SK-N-SH treated with all-trans-retinoic acid at 6 μM for 48 hours (cell line): ENCODE results near the gene IKZF1.

Source experiments
- ATAC-seq: fragments of 200-7000 bp; cut with Tn5 transposase; 3 replicates; pipeline ENCODE4 v1.9.1; 2020; ENCODE audit warnings: mild to moderate bottlenecking, moderate library complexity
- ARNTL ChIP-seq: fragments of 450-650 bp; formaldehyde crosslinking; IDR thresholded peaks from 2 replicates; pipeline ENCODE4 v1.5.0; 2020; ENCODE audit warnings: low read depth, mild to moderate bottlenecking, moderate library complexity, borderline replicate concordance
- BACH2 ChIP-seq: fragments of 250-450 bp; sonication (Bioruptor Pico); IDR thresholded peaks from 2 replicates; pipeline ENCODE4 v1.9.0; 2021; ENCODE audit warnings: mild to moderate bottlenecking, borderline replicate concordance
- CREB5 ChIP-seq: fragments of 250-450 bp; sonication (Bioruptor Pico); IDR thresholded peaks from 2 replicates; pipeline ENCODE4 v1.5.1; 2020; ENCODE audit warnings: low read depth, mild to moderate bottlenecking, moderate library complexity
- CSDC2 ChIP-seq: fragments of 250-450 bp; sonication (Bioruptor Pico); IDR thresholded peaks from 2 replicates; pipeline ENCODE4 v1.5.0; 2020; ENCODE audit warnings: mild to moderate bottlenecking, moderate library complexity
- CSRNP3 ChIP-seq: fragments of 250-450 bp; sonication (Bioruptor Pico); IDR thresholded peaks from 2 replicates; pipeline ENCODE4 v1.5.1; 2021; ENCODE audit warnings: mild to moderate bottlenecking, moderate library complexity
- ESRRG ChIP-seq: fragments of 250-450 bp; sonication (Bioruptor Pico); IDR thresholded peaks from 2 replicates; pipeline ENCODE4 v1.6.1; 2021; ENCODE audit warnings: mild to moderate bottlenecking
- GLIS3 ChIP-seq: fragments of 250-450 bp; sonication (Bioruptor Pico); IDR thresholded peaks from 2 replicates; pipeline ENCODE4 v1.5.0; 2020; ENCODE audit warnings: mild to moderate bottlenecking, moderate library complexity
- ISL1 ChIP-seq: fragments of 250-450 bp; sonication (Bioruptor Pico); IDR thresholded peaks from 2 replicates; pipeline ENCODE4 v2.1.2; 2022; ENCODE audit warnings: mild to moderate bottlenecking, moderate library complexity
- OSR1 ChIP-seq: fragments of 250-450 bp; sonication (Bioruptor Pico); IDR thresholded peaks from 2 replicates; pipeline ENCODE4 v1.8.0; 2022; ENCODE audit warnings: moderate library complexity, mild to moderate bottlenecking, inconsistent platforms
- PPARA ChIP-seq: fragments of 250-450 bp; sonication (Bioruptor Pico); IDR thresholded peaks from 2 replicates; pipeline ENCODE4 v1.5.0; 2020; ENCODE audit warnings: mild to moderate bottlenecking, borderline replicate concordance
- RARB ChIP-seq: fragments of 250-450 bp; sonication (Bioruptor Pico); IDR thresholded peaks from 2 replicates; pipeline ENCODE4 v1.8.0; 2021; ENCODE audit warnings: mild to moderate bottlenecking, moderate library complexity
- SNAI2 ChIP-seq: fragments of 250-450 bp; sonication (Bioruptor Pico); IDR thresholded peaks from 2 replicates; pipeline ENCODE4 v1.5.0; 2020; ENCODE audit warnings: mild to moderate bottlenecking, moderate library complexity
- TCF4 ChIP-seq: fragments of 250-450 bp; sonication (Bioruptor Pico); IDR thresholded peaks from 2 replicates; pipeline ENCODE4 v1.8.0; 2021; ENCODE audit warnings: mild to moderate bottlenecking, moderate library complexity, borderline replicate concordance
- ZC3H10 ChIP-seq: fragments of 250-450 bp; sonication (Bioruptor Pico); IDR thresholded peaks from 2 replicates; pipeline ENCODE4 v1.5.1; 2021; ENCODE audit warnings: mild to moderate bottlenecking, moderate library complexity
- ZFP3 ChIP-seq: fragments of 250-450 bp; sonication (Bioruptor Pico); IDR thresholded peaks from 2 replicates; pipeline ENCODE4 v1.5.0; 2020; ENCODE audit warnings: mild to moderate bottlenecking, moderate library complexity
- ZFP30 ChIP-seq: fragments of 450-650 bp; formaldehyde crosslinking; IDR thresholded peaks from 2 replicates; pipeline ENCODE4 v1.5.0; 2022; ENCODE audit warnings: mild to moderate bottlenecking, moderate library complexity
- ZNF565 ChIP-seq: fragments of 450-650 bp; formaldehyde crosslinking; conservative IDR thresholded peaks from 2 replicates; pipeline ENCODE4 v1.5.0; 2020; ENCODE audit warnings: low read depth, mild to moderate bottlenecking, moderate library complexity
- ZNF70 ChIP-seq: fragments of 450-650 bp; formaldehyde crosslinking; IDR thresholded peaks from 2 replicates; pipeline ENCODE4 v1.5.0; 2020; ENCODE audit warnings: mild to moderate bottlenecking, moderate library complexity
- ZNF8 ChIP-seq: fragments of 450-650 bp; formaldehyde crosslinking; IDR thresholded peaks from 2 replicates; pipeline ENCODE4 v1.5.0; 2020; ENCODE audit warnings: mild to moderate bottlenecking, moderate library complexity
- TF ChIP-seq, protein P1 (sequence below): fragments of 250-450 bp; sonication (Bioruptor Pico); IDR thresholded peaks from 2 replicates; pipeline ENCODE4 v1.8.0; 2020; ENCODE audit warnings: mild to moderate bottlenecking, moderate library complexity, borderline replicate concordance
- TF ChIP-seq, protein P2 (sequence below): fragments of 250-450 bp; sonication (Bioruptor Pico); IDR thresholded peaks from 2 replicates; pipeline ENCODE4 v1.5.0; 2020; ENCODE audit warnings: mild to moderate bottlenecking, moderate library complexity
- TF ChIP-seq, protein P3 (sequence below): fragments of 250-450 bp; sonication (Bioruptor Pico); IDR thresholded peaks from 2 replicates; pipeline ENCODE4 v1.8.0; 2021; ENCODE audit warnings: low read depth, mild to moderate bottlenecking, moderate library complexity, borderline replicate concordance

IKZF1 gene

DNA sequence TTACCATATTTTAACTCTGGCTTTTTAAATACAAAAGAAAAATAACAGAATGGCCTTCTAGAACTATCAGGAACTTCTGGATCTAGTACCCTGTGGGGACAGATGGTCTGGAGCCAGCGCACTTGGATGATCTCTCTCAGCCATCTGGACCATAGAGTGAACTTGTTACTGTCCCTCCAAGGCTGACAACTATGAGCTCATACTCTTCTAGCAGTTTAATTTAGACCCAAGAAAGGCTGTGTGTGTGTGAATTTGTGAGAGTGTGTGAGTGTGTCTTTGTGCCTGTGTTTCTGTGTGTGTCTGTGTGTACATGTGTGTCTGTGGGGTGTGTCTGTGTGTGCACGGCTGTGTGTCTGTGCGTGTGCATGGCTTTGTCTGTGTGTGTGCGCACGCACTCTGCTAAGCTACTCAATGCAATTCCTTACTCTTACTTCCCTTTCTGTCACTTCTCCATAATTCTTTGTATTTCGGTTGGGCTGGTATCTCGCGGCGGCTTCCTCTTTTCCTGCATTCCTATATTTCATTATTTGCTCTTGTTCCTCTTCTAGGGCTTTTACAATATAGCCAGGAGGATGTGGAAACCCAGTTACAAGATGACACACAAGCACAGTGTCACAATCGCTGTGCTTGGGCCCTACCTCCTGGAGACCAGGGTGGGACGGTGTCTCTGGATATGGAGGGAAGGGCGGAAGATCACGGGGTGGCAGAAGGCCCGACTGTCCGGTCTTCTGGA is 51.9 kb downstream of the IKZF1 start:
- no peak for ATAC-seq
- TF ChIP-seq ZNF8 (no peak), ZFP3 (CRISPR knock-in tag) (no peak), ZNF565 (CRISPR knock-in tag) (no peak), CSRNP3 (CRISPR knock-in tag) (no peak), OSR1 (CRISPR knock-in tag) (no peak), ISL1 (CRISPR knock-in tag) (no peak), ZNF70 (CRISPR knock-in tag) (no peak), SNAI2 (CRISPR knock-in tag) (no peak), TCF4 (CRISPR knock-in tag) (no peak), GLIS3 (CRISPR knock-in tag) (no peak), PPARA (CRISPR knock-in tag) (no peak), ESRRG (no peak), ZFP30 (CRISPR knock-in tag) (no peak), ZC3H10 (CRISPR knock-in tag) (no peak), BACH2 (CRISPR knock-in tag) (no peak)
- TF ChIP-seq, protein P1, sequence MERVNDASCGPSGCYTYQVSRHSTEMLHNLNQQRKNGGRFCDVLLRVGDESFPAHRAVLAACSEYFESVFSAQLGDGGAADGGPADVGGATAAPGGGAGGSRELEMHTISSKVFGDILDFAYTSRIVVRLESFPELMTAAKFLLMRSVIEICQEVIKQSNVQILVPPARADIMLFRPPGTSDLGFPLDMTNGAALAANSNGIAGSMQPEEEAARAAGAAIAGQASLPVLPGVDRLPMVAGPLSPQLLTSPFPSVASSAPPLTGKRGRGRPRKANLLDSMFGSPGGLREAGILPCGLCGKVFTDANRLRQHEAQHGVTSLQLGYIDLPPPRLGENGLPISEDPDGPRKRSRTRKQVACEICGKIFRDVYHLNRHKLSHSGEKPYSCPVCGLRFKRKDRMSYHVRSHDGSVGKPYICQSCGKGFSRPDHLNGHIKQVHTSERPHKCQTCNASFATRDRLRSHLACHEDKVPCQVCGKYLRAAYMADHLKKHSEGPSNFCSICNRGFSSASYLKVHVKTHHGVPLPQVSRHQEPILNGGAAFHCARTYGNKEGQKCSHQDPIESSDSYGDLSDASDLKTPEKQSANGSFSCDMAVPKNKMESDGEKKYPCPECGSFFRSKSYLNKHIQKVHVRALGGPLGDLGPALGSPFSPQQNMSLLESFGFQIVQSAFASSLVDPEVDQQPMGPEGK (CRISPR knock-in tag), result no peak
- TF ChIP-seq, protein P2, sequence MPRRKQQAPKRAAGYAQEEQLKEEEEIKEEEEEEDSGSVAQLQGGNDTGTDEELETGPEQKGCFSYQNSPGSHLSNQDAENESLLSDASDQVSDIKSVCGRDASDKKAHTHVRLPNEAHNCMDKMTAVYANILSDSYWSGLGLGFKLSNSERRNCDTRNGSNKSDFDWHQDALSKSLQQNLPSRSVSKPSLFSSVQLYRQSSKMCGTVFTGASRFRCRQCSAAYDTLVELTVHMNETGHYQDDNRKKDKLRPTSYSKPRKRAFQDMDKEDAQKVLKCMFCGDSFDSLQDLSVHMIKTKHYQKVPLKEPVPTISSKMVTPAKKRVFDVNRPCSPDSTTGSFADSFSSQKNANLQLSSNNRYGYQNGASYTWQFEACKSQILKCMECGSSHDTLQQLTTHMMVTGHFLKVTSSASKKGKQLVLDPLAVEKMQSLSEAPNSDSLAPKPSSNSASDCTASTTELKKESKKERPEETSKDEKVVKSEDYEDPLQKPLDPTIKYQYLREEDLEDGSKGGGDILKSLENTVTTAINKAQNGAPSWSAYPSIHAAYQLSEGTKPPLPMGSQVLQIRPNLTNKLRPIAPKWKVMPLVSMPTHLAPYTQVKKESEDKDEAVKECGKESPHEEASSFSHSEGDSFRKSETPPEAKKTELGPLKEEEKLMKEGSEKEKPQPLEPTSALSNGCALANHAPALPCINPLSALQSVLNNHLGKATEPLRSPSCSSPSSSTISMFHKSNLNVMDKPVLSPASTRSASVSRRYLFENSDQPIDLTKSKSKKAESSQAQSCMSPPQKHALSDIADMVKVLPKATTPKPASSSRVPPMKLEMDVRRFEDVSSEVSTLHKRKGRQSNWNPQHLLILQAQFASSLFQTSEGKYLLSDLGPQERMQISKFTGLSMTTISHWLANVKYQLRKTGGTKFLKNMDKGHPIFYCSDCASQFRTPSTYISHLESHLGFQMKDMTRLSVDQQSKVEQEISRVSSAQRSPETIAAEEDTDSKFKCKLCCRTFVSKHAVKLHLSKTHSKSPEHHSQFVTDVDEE (CRISPR knock-in tag), result no peak

GRCh38 chr7:50356945-50357268 is 52.4 kb downstream of the IKZF1 start:
- TF ChIP-seq, protein P1 (CRISPR knock-in tag), result no peak
- no peak for TF ChIP-seq CSDC2 (CRISPR knock-in tag)
- TF ChIP-seq ARNTL, result no peak
- no peak for TF ChIP-seq ZFP3 (CRISPR knock-in tag)
- no peak for TF ChIP-seq ZNF70 (CRISPR knock-in tag)
- TF ChIP-seq TCF4 (CRISPR knock-in tag), result no peak
- no peak for TF ChIP-seq ZC3H10 (CRISPR knock-in tag)
- TF ChIP-seq BACH2 (CRISPR knock-in tag), result no peak
- no peak for TF ChIP-seq ZNF565 (CRISPR knock-in tag)
- no peak for TF ChIP-seq CREB5 (CRISPR knock-in tag)
- no peak for TF ChIP-seq RARB
- TF ChIP-seq PPARA (CRISPR knock-in tag), result no peak
- no peak for TF ChIP-seq OSR1 (CRISPR knock-in tag)
- TF ChIP-seq, protein P2 (CRISPR knock-in tag), result no peak
- no peak for TF ChIP-seq CSRNP3 (CRISPR knock-in tag)
- TF ChIP-seq ZFP30 (CRISPR knock-in tag), result no peak
- no peak for TF ChIP-seq ISL1 (CRISPR knock-in tag)
- no peak for TF ChIP-seq GLIS3 (CRISPR knock-in tag)
- TF ChIP-seq, protein P3, sequence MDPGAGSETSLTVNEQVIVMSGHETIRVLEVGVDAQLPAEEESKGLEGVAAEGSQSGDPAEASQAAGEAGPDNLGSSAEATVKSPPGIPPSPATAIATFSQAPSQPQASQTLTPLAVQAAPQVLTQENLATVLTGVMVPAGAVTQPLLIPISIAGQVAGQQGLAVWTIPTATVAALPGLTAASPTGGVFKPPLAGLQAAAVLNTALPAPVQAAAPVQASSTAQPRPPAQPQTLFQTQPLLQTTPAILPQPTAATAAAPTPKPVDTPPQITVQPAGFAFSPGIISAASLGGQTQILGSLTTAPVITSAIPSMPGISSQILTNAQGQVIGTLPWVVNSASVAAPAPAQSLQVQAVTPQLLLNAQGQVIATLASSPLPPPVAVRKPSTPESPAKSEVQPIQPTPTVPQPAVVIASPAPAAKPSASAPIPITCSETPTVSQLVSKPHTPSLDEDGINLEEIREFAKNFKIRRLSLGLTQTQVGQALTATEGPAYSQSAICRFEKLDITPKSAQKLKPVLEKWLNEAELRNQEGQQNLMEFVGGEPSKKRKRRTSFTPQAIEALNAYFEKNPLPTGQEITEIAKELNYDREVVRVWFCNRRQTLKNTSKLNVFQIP (CRISPR knock-in tag), result no peak
- TF ChIP-seq SNAI2 (CRISPR knock-in tag), result no peak
- ATAC-seq, result no peak; the same call in 2 of the 3 replicates
